Activated naive CD8-positive, alpha-beta T cell treated with anti-CD3 and anti-CD28 coated beads for 36 hours (primary cell): ENCODE data around the gene MRNIP. TPM values are rescaled to one million over a fixed set of nuclear protein-coding genes. Genes with fewer than 3 reads are reported as not detected.

Experiments used
- DNase-seq: peaks from one replicate; pipeline ENCODE4 v3.0.0; 2021
- H3K27ac Mint-ChIP-seq: one replicate; pipeline ENCODE4 v1.8.0; 2022; ENCODE audit warnings: mild to moderate bottlenecking, moderate library complexity, mixed read lengths
- H3K27me3 Mint-ChIP-seq: one replicate; pipeline ENCODE4 v1.8.0; 2022; ENCODE audit warnings: mild to moderate bottlenecking, mixed read lengths
- H3K36me3 Mint-ChIP-seq: one replicate; pipeline ENCODE4 v1.8.0; 2021; ENCODE audit warnings: mild to moderate bottlenecking, mixed read lengths
- H3K4me1 Mint-ChIP-seq: one replicate; pipeline ENCODE4 v1.8.0; 2021; ENCODE audit warnings: mixed read lengths
- H3K4me3 Mint-ChIP-seq: one replicate; pipeline ENCODE4 v1.8.0; 2022; ENCODE audit warnings: mild to moderate bottlenecking, moderate library complexity, mixed read lengths
- H3K9me3 Mint-ChIP-seq: one replicate; pipeline ENCODE4 v1.8.0; 2022; ENCODE audit warnings: mixed read lengths
- total RNA-seq, 2 experiments: library from RNA; stranded (reverse); gene quantifications; one replicate each; pipeline ENCODE4 v1.2.3, GENCODE V29; 2021

MRNIP gene
- total RNA-seq, 2 experiments from 2014 or later = 12.3 to 13.9 TPM

GRCh38 chr5:179829732-179830435 lies 28.7 kb downstream of the MRNIP start:
- Mint-ChIP-seq H3K36me3 (peaks cover 35% of the 10 kb centered on the region), H3K4me3 (no peak overlapping the region), H3K4me1 (peaks cover 26% of the 10 kb centered on the region), H3K27me3 (no peaks in the 10 kb centered on the region), H3K27ac (no peak overlapping the region), H3K9me3 (no peaks in the 10 kb centered on the region)
- DNase-seq = no peak

GRCh38 chr5:179828756-179829421 lies 29.7 kb downstream of the MRNIP start:
- Mint-ChIP-seq H3K9me3 (no peaks in the 10 kb centered on the region), H3K27me3 (no peaks in the 10 kb centered on the region), H3K36me3 (peaks cover 39% of the 10 kb centered on the region), H3K4me1 (peaks cover 29% of the 10 kb centered on the region), H3K4me3 (no peak overlapping the region), H3K27ac (peak overlapping the region; percentile 82)
- no peak for DNase-seq

GRCh38 chr5:179827680-179828079 lies 30.9 kb downstream of the MRNIP start:
- Mint-ChIP-seq H3K27ac (peak overlapping the region; percentile 84), H3K36me3 (peaks cover 35% of the 10 kb centered on the region), H3K4me3 (peak overlapping the region; percentile 18), H3K4me1 (peaks cover 34% of the 10 kb centered on the region), H3K27me3 (no peaks in the 10 kb centered on the region), H3K9me3 (no peaks in the 10 kb centered on the region)
- peak; percentile 62 for DNase-seq

- H3K4me3 Mint-ChIP-seq = no peak overlapping the region
- H3K27ac Mint-ChIP-seq = no peak overlapping the region
- DNase-seq = no peak
- no peaks in the 10 kb centered on the region for H3K27me3 Mint-ChIP-seq
- no peaks in the 10 kb centered on the region for H3K9me3 Mint-ChIP-seq
- peaks cover 36% of the 10 kb centered on the region for H3K4me1 Mint-ChIP-seq
- H3K36me3 Mint-ChIP-seq = peaks cover 31% of the 10 kb centered on the region
These were observed 32.9 kb downstream of the MRNIP start for GRCh38 chr5:179825655-179826182.

GRCh38 chr5:179824745-179825112 lies 33.9 kb downstream of the MRNIP start:
- no peaks in the 10 kb centered on the region for H3K27me3 Mint-ChIP-seq
- H3K27ac Mint-ChIP-seq = peak overlapping the region; percentile 47
- no peak overlapping the region for H3K4me3 Mint-ChIP-seq
- H3K36me3 Mint-ChIP-seq = peaks cover 29% of the 10 kb centered on the region
- peaks cover 41% of the 10 kb centered on the region for H3K4me1 Mint-ChIP-seq
- H3K9me3 Mint-ChIP-seq = no peaks in the 10 kb centered on the region
- DNase-seq = no peak

- H3K27me3 Mint-ChIP-seq = no peaks in the 10 kb centered on the region
- H3K4me3 Mint-ChIP-seq = no peak overlapping the region
- peaks cover 46% of the 10 kb centered on the region for H3K4me1 Mint-ChIP-seq
- peak overlapping the region; percentile 47 for H3K27ac Mint-ChIP-seq
- H3K36me3 Mint-ChIP-seq = peaks cover 29% of the 10 kb centered on the region
- DNase-seq = no peak
- H3K9me3 Mint-ChIP-seq = no peaks in the 10 kb centered on the region
These were observed 34.5 kb downstream of the MRNIP start for GRCh38 chr5:179823937-179824744.

- peak overlapping the region; percentile 89 for H3K4me3 Mint-ChIP-seq
- H3K27me3 Mint-ChIP-seq = peaks cover 3% of the 10 kb centered on the region
- H3K9me3 Mint-ChIP-seq = no peaks in the 10 kb centered on the region
- H3K27ac Mint-ChIP-seq = peak overlapping the region; percentile 31
- peaks cover 49% of the 10 kb centered on the region for H3K4me1 Mint-ChIP-seq
- H3K36me3 Mint-ChIP-seq = peaks cover 18% of the 10 kb centered on the region
- no peak for DNase-seq
These were observed 36.1 kb downstream of the MRNIP start for GRCh38 chr5:179822444-179822990.

GRCh38 chr5:179822059-179822432 lies 36.6 kb downstream of the MRNIP start:
- H3K27ac Mint-ChIP-seq = peak overlapping the region; percentile 90
- H3K4me1 Mint-ChIP-seq = peaks cover 47% of the 10 kb centered on the region
- H3K36me3 Mint-ChIP-seq = peaks cover 17% of the 10 kb centered on the region
- H3K27me3 Mint-ChIP-seq = peaks cover 6% of the 10 kb centered on the region
- no peaks in the 10 kb centered on the region for H3K9me3 Mint-ChIP-seq
- H3K4me3 Mint-ChIP-seq = peak overlapping the region; percentile 89
- no peak for DNase-seq

GRCh38 chr5:179821298-179822058 lies 37.1 kb downstream of the MRNIP start:
- H3K27me3 Mint-ChIP-seq = peaks cover 6% of the 10 kb centered on the region
- peak overlapping the region; percentile 90 for H3K27ac Mint-ChIP-seq
- no peaks in the 10 kb centered on the region for H3K9me3 Mint-ChIP-seq
- H3K4me3 Mint-ChIP-seq = peak overlapping the region; percentile 89
- peaks cover 14% of the 10 kb centered on the region for H3K36me3 Mint-ChIP-seq
- DNase-seq = peak; percentile 85
- peaks cover 42% of the 10 kb centered on the region for H3K4me1 Mint-ChIP-seq

GRCh38 chr5:179820483-179821297 lies 37.9 kb downstream of the MRNIP start, which contains the start of gene SQSTM1:
Gene SQSTM1 (plus strand): TSS chr5:179820905. CDS start chr5:179820937, 32 bp downstream.
- Mint-ChIP-seq H3K4me1 (peaks cover 42% of the 10 kb centered on the region), H3K4me3 (peak within 1 kb of the TSS; percentile 89)

GRCh38 chr5:179820127-179820482 lies 38.5 kb downstream of the MRNIP start:
- Mint-ChIP-seq H3K36me3 (peaks cover 20% of the 10 kb centered on the region), H3K9me3 (no peaks in the 10 kb centered on the region), H3K4me3 (peak overlapping the region; percentile 77), H3K27ac (peak overlapping the region; percentile 91), H3K27me3 (peaks cover 6% of the 10 kb centered on the region), H3K4me1 (peaks cover 42% of the 10 kb centered on the region)
- DNase-seq = no peak

More at GRCh38 chr5:179820483-179821297, 37.9 kb downstream of the MRNIP start, which contains the start of gene SQSTM1:
- Mint-ChIP-seq H3K27ac (peak within 1 kb of the TSS; percentile 91), H3K36me3 (peaks cover 17% of the 10 kb centered on the region), H3K9me3 (no peaks in the 10 kb centered on the region), H3K27me3 (peaks cover 6% of the 10 kb centered on the region)
- DNase-seq = peak; percentile 85

GRCh38 chr5:179819296-179820126 lies 39.1 kb downstream of the MRNIP start:
- Mint-ChIP-seq H3K27ac (peak overlapping the region; percentile 91), H3K27me3 (peaks cover 6% of the 10 kb centered on the region), H3K36me3 (peaks cover 17% of the 10 kb centered on the region), H3K4me3 (peak overlapping the region; percentile 77), H3K9me3 (no peaks in the 10 kb centered on the region), H3K4me1 (peaks cover 36% of the 10 kb centered on the region)
- DNase-seq = peak; percentile 66
